ENCODE results near the gene PAX5. TPM values are rescaled to one million over a fixed set of nuclear protein-coding genes. Genes with fewer than 3 reads are reported as not detected.

PAX5 gene
- total RNA-seq, 1 experiment from 2014 or later, result 0.39 TPM

DNA sequence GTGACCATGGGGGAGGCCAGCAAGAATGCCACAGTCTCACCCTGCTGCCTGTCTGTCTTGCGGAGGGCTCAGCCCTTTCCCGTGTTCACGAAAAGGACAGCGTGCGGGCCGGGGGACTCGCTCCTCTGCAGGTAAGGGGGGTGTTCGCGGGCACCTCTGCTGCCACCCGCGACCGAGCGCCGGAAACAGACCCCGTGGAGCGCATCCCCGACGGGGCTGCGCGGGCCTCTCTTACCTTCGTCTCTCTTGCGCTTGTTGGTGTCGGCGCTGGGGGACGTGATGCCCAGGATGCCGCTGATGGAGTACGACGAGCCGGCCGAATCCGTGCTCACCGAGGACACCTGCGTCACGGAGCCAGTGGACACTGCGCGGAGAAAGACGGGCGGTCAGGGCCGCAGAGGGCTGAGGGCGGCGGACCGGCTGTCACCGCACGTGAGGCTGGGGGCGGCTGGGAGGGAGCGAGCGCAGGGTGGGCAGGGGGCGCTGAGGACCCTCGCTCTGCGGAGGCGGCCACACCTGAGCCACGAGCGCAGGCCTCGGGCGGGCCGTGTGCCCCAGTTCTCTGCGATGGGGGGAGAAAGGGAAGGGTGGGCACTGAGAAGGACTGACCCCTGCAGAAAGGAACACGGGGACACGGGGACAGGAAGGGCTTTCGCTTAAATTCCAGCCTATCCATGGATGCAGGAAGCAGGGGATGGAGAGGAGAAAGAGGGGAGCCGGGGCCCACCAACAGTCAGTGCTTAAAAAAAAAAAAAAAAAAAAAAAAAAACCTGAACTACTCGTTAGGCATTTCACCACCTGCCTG lies 31.5 kb downstream of the PAX5 start:
- no peak overlapping the region for H2BK12ac ChIP-seq (ENCODE audit: insufficient read length, low read depth, low read length)
- peak overlapping the region; percentile 60 to 80 for H3K4me3 Mint-ChIP-seq
- no peaks in the 10 kb centered on the region; a peak in 2 of 7 replicates for H3K36me3 Mint-ChIP-seq (ENCODE audit: insufficient read depth in 1 of 3, low read depth in 3 of 3)
- H4K5ac ChIP-seq (ENCODE audit: insufficient read length, low read depth, low read length), result no peak overlapping the region
- H2BK20ac ChIP-seq (ENCODE audit: low read depth, low read length, poor library complexity, severe bottlenecking), result no peak overlapping the region
- no peaks in the 10 kb centered on the region for H4K20me1 ChIP-seq (ENCODE audit: control insufficient read depth, insufficient read depth, insufficient read length)
- no peaks in the 10 kb centered on the region for H3K9me3 ChIP-seq (ENCODE audit: control insufficient read depth, low read depth, low read length)
- no peaks in the 10 kb centered on the region; a peak in 1 of 5 replicates for H3K9me3 Mint-ChIP-seq
- peaks cover 16% of the 10 kb centered on the region; the same call in 1 of the 2 replicates for H3K27me3 ChIP-seq (ENCODE audit: insufficient read depth, low read length)
- H4K8ac ChIP-seq (replicated peaks; ENCODE audit: insufficient read length, low read depth, low read length), result no peak overlapping the region
- peak overlapping the region; percentile 83 for H3K4me2 ChIP-seq (ENCODE audit: insufficient read depth, insufficient read length, low read length)
- no peaks in the 10 kb centered on the region for H3K4me1 ChIP-seq (ENCODE audit: insufficient read depth, low read length)
- no peak overlapping the region for H2BK5ac ChIP-seq (ENCODE audit: insufficient read length, low read length)
- H3K23ac ChIP-seq (ENCODE audit: insufficient read length, low read depth, low read length), result no peak overlapping the region
- no peak overlapping the region for H3K14ac ChIP-seq (ENCODE audit: insufficient read depth, low read length)
- H3K79me1 ChIP-seq (ENCODE audit: insufficient read depth, low read depth, low read length, poor library complexity, severe bottlenecking), result no peaks in the 10 kb centered on the region
- H3K9ac ChIP-seq (ENCODE audit: extremely low read depth, insufficient read length, low read length), result no peak overlapping the region
- H2AK5ac ChIP-seq (ENCODE audit: insufficient read length, low read length), result no peak overlapping the region
- H3K27me3 Mint-ChIP-seq (ENCODE audit: low read depth), result peaks cover 89% of the 10 kb centered on the region
- no peak overlapping the region for H2AFZ ChIP-seq (ENCODE audit: low read length)
- no peak overlapping the region for H3K4ac ChIP-seq (ENCODE audit: low read depth, low read length)
- no peak overlapping the region for H3K27ac Mint-ChIP-seq
- H2BK120ac ChIP-seq (ENCODE audit: low read depth, low read length, poor library complexity, severe bottlenecking), result no peak overlapping the region
- H2BK15ac ChIP-seq (ENCODE audit: low read depth, low read length), result no peak overlapping the region
- H3K4me1 Mint-ChIP-seq, result peaks cover 15 to 31% of the 10 kb centered on the region in 2 experiments
- H3K56ac ChIP-seq (ENCODE audit: insufficient read length, low read depth, low read length), result no peak overlapping the region
- no peak overlapping the region for H3K27ac ChIP-seq (ENCODE audit: insufficient read length, low read depth, low read length)
- no peak overlapping the region for H3K18ac ChIP-seq (ENCODE audit: insufficient read length, low read depth, low read length)
- TF ChIP-seq, protein P1, sequence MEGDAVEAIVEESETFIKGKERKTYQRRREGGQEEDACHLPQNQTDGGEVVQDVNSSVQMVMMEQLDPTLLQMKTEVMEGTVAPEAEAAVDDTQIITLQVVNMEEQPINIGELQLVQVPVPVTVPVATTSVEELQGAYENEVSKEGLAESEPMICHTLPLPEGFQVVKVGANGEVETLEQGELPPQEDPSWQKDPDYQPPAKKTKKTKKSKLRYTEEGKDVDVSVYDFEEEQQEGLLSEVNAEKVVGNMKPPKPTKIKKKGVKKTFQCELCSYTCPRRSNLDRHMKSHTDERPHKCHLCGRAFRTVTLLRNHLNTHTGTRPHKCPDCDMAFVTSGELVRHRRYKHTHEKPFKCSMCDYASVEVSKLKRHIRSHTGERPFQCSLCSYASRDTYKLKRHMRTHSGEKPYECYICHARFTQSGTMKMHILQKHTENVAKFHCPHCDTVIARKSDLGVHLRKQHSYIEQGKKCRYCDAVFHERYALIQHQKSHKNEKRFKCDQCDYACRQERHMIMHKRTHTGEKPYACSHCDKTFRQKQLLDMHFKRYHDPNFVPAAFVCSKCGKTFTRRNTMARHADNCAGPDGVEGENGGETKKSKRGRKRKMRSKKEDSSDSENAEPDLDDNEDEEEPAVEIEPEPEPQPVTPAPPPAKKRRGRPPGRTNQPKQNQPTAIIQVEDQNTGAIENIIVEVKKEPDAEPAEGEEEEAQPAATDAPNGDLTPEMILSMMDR (conservative IDR thresholded peaks at IDR 0.05), result no peak
- DNase-seq, result no peak
- H3T11ph ChIP-seq (ENCODE audit: low read length), result no peak overlapping the region
- WGBS (ENCODE audit: extremely low coverage, insufficient read length, low lambda C conversion rate), result no CpG with 5 or more reads among the region's 62 CpGs
- peaks cover 8% of the 10 kb centered on the region for H3K23me2 ChIP-seq (ENCODE audit: insufficient read length, low read depth, low read length, poor library complexity, severe bottlenecking)
- H3K79me2 ChIP-seq (ENCODE audit: insufficient read depth, low read length), result no peaks in the 10 kb centered on the region
- H4K91ac ChIP-seq (ENCODE audit: insufficient read length, low read depth, low read length), result no peak overlapping the region
